Testis (tissue), 2 donors: ENCODE data around the gene OPN1MW3.

Experiments
- CTCF ChIP-seq, 3 experiments: fragments of 450-650 bp in 2 of 3; fragments of 200-600 bp in 1 of 3; sonication (generic) in 1 of 3; IDR thresholded peaks; one replicate each; pipeline ENCODE4 v1.5.1; 2016 to 2019; ENCODE audit warnings: antibody characterized with exemption in 3 of 3, mild to moderate bottlenecking in 2 of 3, moderate library complexity in 1 of 3
- POLR2A ChIP-seq: fragments of 450-650 bp; IDR thresholded peaks from one replicate; pipeline ENCODE4 v1.6.1; 2017; ENCODE audit warnings: antibody characterized with exemption, mild to moderate bottlenecking, moderate library complexity

GRCh38 chrX:154320406-154320805 lies 63.0 kb downstream of the OPN1MW3 start:
- TF ChIP-seq CTCF (IDR thresholded peaks at IDR 0.05): no peak
- no peak for TF ChIP-seq POLR2A
